GM12878 (cell line): ENCODE results near the gene CRYGN. TPM values are rescaled to one million over a fixed set of nuclear protein-coding genes. Genes with fewer than 3 reads are reported as not detected.
A peak's percentile ranks its signal among the peaks of the same experiment; 100 is the strongest.

Experiments used
- ATAC-seq: fragments of 200-7000 bp; cut with Tn5 transposase; 3 replicates; pipeline ENCODE4 v1.9.1; 2020; ENCODE audit warnings: mild to moderate bottlenecking, moderate library complexity
- BruUV-seq: library from RNA; stranded (reverse); fragments of 400-500 nt; replicated peaks from 2 replicates; lab custom pipeline; 2021; lab: Mats Ljungman, UMichigan
- CTCF ChIA-PET: fragments of 300-600 bp; sonication (Branson Sonifier 250); formaldehyde crosslinking; extraction: SDS; loops from one replicate; lab custom pipeline; 2021; ENCODE audit warnings: inconsistent platforms; lab: Yijun Ruan, JAX
- POLR2A ChIA-PET: fragments of 350-600 bp; formaldehyde crosslinking; extraction: SDS; loops from one replicate; lab custom pipeline; 2021; ENCODE audit warnings: inconsistent platforms; lab: Charles Lee
- RAD21 ChIA-PET: fragments of 300-600 bp; sonication (Branson Sonifier 250); formaldehyde crosslinking; loops from one replicate; lab custom pipeline; 2023; ENCODE audit warnings: antibody characterized with exemption; ENCODE audit not compliant: unreplicated experiment; lab: Charles Lee
- SMC1A ChIA-PET: fragments of 300-600 bp; sonication (Branson Sonifier 250); formaldehyde crosslinking; loops from one replicate; lab custom pipeline; 2023; ENCODE audit not compliant: unreplicated experiment, uncharacterized antibody; lab: Charles Lee
- DNase-seq: peaks from one replicate; pipeline ENCODE4 v3.0.0-alpha.2; 2011; ENCODE audit warnings: low read depth, low spot score
- FAIRE-seq: peaks from 3 replicates; lab custom pipeline; 2011; peaks lifted over from hg19 to GRCh38; lab: Jason Lieb, UNC
- H2AFZ ChIP-seq: 2 replicates; pipeline ENCODE4 v1.6.0; 2011; ENCODE audit warnings: low read depth, low read length, control low read depth; ENCODE audit not compliant: control insufficient read depth
- H3K27ac ChIP-seq: 2 replicates; pipeline ENCODE4 v1.5.1; 2011; ENCODE audit warnings: control low read depth; ENCODE audit not compliant: control insufficient read depth, insufficient read depth
- H3K27me3 ChIP-seq, 2 experiments: replicated peaks in 1 of 2; 2 replicates each; pipeline versions ENCODE4 v1.6.0 to v1.6.1; 2011; ENCODE audit warnings: low read length in 1 of 2; ENCODE audit not compliant: control insufficient read depth in 2 of 2, insufficient read depth in 2 of 2
- H3K36me3 ChIP-seq, 2 experiments: 2 replicates each; pipeline ENCODE4 v1.5.1; 2011; ENCODE audit warnings: low read length in 1 of 2; ENCODE audit not compliant: control insufficient read depth in 2 of 2, insufficient read depth in 2 of 2
- H3K4me1 ChIP-seq: 2 replicates; pipeline ENCODE4 v1.6.1; 2011; ENCODE audit warnings: mild to moderate bottlenecking, low read length, moderate library complexity, mixed read lengths; ENCODE audit not compliant: control insufficient read depth, insufficient read depth
- H3K4me2 ChIP-seq: 2 replicates; pipeline ENCODE4 v1.6.0; 2011; ENCODE audit warnings: control low read depth; ENCODE audit not compliant: control insufficient read depth, insufficient read depth
- H3K4me3 ChIP-seq: fragments of 200-600 bp; sonication (generic); 2 replicates; pipeline ENCODE4 v1.5.1; 2016
- H3K79me2 ChIP-seq: 2 replicates; pipeline ENCODE4 v1.6.0; 2011; ENCODE audit warnings: low read length; ENCODE audit not compliant: control insufficient read depth, insufficient read depth
- H3K9ac ChIP-seq: 2 replicates; pipeline ENCODE4 v1.8.0; 2011; ENCODE audit warnings: low read length, control low read depth, mixed read lengths; ENCODE audit not compliant: control insufficient read depth, insufficient read depth
- H3K9me3 ChIP-seq: replicated peaks from 3 replicates; pipeline ENCODE4 v1.5.1; 2011; ENCODE audit warnings: mild to moderate bottlenecking, low read length; ENCODE audit not compliant: control insufficient read depth, insufficient read depth
- H4K20me1 ChIP-seq: 2 replicates; pipeline ENCODE4 v1.6.0; 2011; ENCODE audit not compliant: control insufficient read depth, insufficient read depth
- NR2C1 ChIP-seq: fragments of 450-650 bp; IDR thresholded peaks from 2 replicates; pipeline ENCODE4 v1.6.1; 2017; ENCODE audit warnings: antibody characterized with exemption, mild to moderate bottlenecking, moderate library complexity
- PRDM15 ChIP-seq: fragments of 450-650 bp; formaldehyde crosslinking; IDR thresholded peaks from 2 replicates; pipeline ENCODE4 v1.4.0; 2020; ENCODE audit warnings: mild to moderate bottlenecking, moderate library complexity
- REST ChIP-seq: IDR thresholded peaks from 2 replicates; pipeline ENCODE4 v1.6.1; 2012; ENCODE audit warnings: mild to moderate bottlenecking, low read depth, low read length
- SIN3A ChIP-seq: IDR thresholded peaks from 2 replicates; pipeline ENCODE4 v1.6.1; 2012; ENCODE audit warnings: low read depth, low read length, improper control_type of control experiment
- SKIL ChIP-seq: fragments of 450-650 bp; IDR thresholded peaks from 2 replicates; pipeline ENCODE4 v1.6.1; 2017; ENCODE audit warnings: mild to moderate bottlenecking, low read depth, inconsistent platforms; ENCODE audit not compliant: poor library complexity, severe bottlenecking
- WGBS: methylation state at CpG from one replicate; pipeline ENCODE4 v1.1.6; 2016; ENCODE audit warnings: low lambda C conversion rate; ENCODE audit not compliant: insufficient replicate concordance, insufficient coverage; ENCODE audit errors: missing lambda C conversion rate; 5-methylcytosine and 5-hydroxymethylcytosine counted together
- in situ Hi-C: fragments of 300-500 bp; cut with MboI; formaldehyde crosslinking; loops from 9 replicates; pipeline ENCODE4 v1.14.3; 2018; ENCODE audit warnings: mixed read lengths
- intact Hi-C: fragments of 100-400 bp; cut with micrococcal nuclease; formaldehyde crosslinking; loops from one replicate; pipeline ENCODE4 v1.14.2; 2022; ENCODE audit not compliant: unreplicated experiment
- polyA plus RNA-seq, 11 experiments: library from polyadenylated mRNA; depleted of rRNA in 4 of 11; unstranded in 6 of 11; stranded (reverse) in 5 of 11; fragments of >200 nt; fragmentation: Nextera tagmentation in 4 of 11; fragmentation: Illumina TruSeq in 1 of 11; extraction: Ambion mirVana in 4 of 11; extraction: Trizol in 1 of 11; gene quantifications; 1 replicate in 1 of 11; 2 replicates in 10 of 11; pipeline versions ENCODE4 v1.2.1 to v1.2.3, GENCODE V29; 2011 to 2016; ENCODE audit warnings: inconsistent platforms in 2 of 11, missing spikeins in 2 of 11, low read depth in 1 of 11
- total RNA-seq, 4 experiments: library from RNA; depleted of rRNA in 3 of 4; stranded (reverse); fragments of >200 nt in 3 of 4; fragmentation: Illumina TruSeq in 1 of 4; extraction: Trizol in 1 of 4; gene quantifications; 2 replicates each; pipeline versions ENCODE4 v1.2.1 to v1.2.3, GENCODE V29; 2013 to 2021

Gene CRYGN
- total and polyA plus RNA-seq, 10 of the 15 experiments (the other 5 are each of a cell fraction or from before 2014, with no cell fraction given) = not detected

DNA sequence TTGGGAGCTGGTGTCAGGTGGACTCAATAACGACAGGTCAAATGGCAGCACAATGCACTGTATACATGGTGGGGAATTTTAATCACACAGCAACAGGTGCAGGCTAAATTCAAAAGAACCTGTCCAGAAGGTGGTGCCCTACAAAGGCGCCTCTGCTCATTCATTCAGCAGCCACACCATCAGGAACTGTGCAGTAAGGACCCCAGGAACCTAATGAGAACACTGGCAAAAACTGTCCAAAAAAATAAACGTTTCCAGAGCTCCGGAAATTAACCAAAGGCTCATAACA lies 21.9 kb upstream of the CRYGN start:
- ChIA-PET SMC1A (interaction anchor here (1.0 kb wide), 1 partner anchor 9 kb away, joined by 4 read pairs; no protein-coding TSS in a partner anchor), CTCF (interaction anchor here (0.7 to 1.1 kb wide), 3 partner anchors 9 to 78 kb away, joined by 3 to 6 read pairs (median 4); no protein-coding TSS in a partner anchor), RAD21 (no interaction called here)
- Histone ChIP-seq H3K36me3 (peaks cover 12 to 19% of the 10 kb centered on the region in 2 experiments), H3K4me2 (no peak overlapping the region), H3K27me3 (no peaks in the 10 kb centered on the region), H3K27ac (no peak overlapping the region), H2AFZ (no peak overlapping the region), H3K9ac (no peak overlapping the region), H3K4me3 (no peak overlapping the region)
- WGBS = 83% methylated on average over 4 of the region's 4 CpGs
- FAIRE-seq = no peak
- intact Hi-C loops (no loop called here), in situ Hi-C loops (no loop called here)
- TF ChIP-seq NR2C1 (no peak), SKIL (no peak), SIN3A (no peak), REST (no peak), PRDM15 (no peak)
- TF ChIP-seq, all 136 proteins: peak for 0
- ATAC-seq (peak; percentile 21; the same call in 1 of the 3 replicates), DNase-seq (no peak)
- H3K4me1 ChIP-seq = no peaks in the 10 kb centered on the region
- H4K20me1 ChIP-seq = no peaks in the 10 kb centered on the region
- BruUV-seq = no TSS peak
- POLR2A ChIA-PET = no interaction called here
- H3K79me2 ChIP-seq = no peaks in the 10 kb centered on the region
- H3K9me3 ChIP-seq = peaks cover 15% of the 10 kb centered on the region; the same call in 2 of the 3 replicates
